GM11168 (cell line): ENCODE results near the gene GRB2.
"Not testable (repeated sequence)": the region's sequence is repeated elsewhere in the genome, so short reads cannot be mapped to it uniquely, and the experiment has no call there.

ENCODE experiments used
- in situ Hi-C: fragments of 300-500 bp; cut with MboI; formaldehyde crosslinking; loops from one replicate; pipeline ENCODE4 v1.12.0; 2022; ENCODE audit warnings: low sequenced_read_pairs; ENCODE audit not compliant: unreplicated experiment

GRB2 gene

GRCh38 chr17:75295201-75296158, 110.0 kb downstream of the GRB2 start:
- in situ Hi-C loops = no loop called here

DNA sequence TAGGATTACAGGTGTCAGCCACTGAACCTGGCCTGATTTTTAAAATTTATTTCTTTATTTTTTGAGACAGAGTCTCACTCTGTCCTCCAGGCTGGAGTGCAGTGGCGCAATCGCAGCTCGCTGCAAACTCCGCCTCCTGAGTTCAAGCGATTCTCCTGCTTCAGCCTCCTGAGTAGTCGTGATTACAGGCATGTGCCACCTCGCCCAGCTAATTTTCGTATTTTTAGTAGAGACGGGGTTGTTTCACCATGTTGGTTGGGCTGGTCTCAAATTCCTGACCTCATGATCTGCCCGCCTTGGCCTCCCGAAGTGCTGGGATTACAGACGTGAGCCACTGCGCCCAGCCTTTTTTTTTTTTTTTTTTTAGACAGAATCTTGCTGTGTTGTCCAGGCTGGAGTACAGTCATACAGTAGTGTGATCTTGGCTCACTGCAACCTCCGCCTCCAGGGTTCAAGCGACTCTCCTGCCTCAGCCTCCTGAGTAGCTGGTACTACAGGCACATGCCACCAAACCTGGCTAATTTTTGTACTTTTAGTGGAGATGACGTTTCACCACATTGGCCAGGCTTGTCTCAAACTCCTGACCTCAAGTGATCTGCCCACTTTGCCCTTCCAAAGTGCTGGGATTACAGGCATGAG, 112.5 kb downstream of the GRB2 start:
- in situ Hi-C loops = not testable (repeated sequence)

DNA sequence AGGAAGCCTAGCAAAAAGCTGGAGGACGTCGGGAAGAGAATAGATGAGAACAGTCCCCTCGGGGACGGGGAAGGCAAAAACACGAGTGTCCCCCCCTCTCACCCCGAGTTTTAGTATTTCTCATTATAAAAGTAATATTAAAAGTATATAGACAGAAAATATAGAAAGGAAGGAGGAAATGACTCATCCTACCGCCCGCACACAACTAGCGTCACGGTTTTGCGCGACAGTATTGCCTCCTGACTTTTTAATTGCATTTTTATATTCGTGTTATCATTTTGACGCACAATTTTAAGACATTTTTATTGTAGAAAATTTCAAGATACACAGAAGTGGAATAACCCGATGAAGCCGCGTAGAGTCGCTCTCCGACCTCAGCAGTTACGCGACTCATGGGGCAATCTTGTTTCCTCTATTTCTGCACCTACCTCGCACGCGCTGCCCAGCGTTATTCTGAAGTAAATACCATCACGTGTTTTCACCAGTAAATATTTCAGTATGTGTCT, 115.6 kb downstream of the GRB2 start:
- in situ Hi-C loops = no loop called here

DNA sequence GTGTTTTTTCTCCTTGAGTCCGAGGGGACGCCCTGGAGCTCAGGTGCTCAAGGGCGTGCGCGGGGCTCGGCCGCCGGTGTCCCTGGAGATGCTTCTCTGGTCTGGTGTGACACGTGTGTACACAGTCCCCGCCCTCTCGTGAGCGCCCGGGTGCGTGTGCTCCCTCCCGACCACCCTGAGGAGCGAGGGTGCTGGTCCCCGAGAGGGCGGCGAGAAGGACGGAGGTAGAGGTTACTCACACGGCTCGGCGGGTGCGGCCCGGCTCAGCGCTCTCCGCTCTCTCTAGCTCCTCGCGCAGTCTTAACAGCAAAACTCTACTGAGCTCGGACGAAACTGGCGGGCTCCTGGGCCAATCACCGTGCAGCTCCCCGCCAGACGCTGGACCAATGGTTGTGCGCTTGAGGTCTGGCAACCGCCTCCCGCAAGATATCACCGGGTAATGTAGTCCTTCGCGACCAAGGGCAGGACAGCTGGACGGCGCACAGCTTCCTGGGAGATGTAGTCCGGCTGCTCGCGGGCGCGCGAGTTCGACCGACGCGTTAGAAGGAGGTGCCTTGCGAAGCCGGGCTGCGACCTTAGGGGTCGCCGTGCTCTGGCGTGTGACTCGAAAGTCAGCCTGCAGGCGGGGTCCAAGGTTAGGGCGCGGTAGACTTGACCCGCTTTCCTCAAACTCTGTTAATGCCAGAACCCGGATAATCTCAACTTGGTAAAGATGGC, 116.2 kb downstream of the GRB2 start, which contains the start of gene SLC25A19:
SLC25A19 (minus strand) TSS at position 319 of the 717 bp plus-strand sequence. CDS start 2,669 bp downstream, outside the sequence.
- in situ Hi-C loops = no loop called here

- in situ Hi-C loops = no loop called here
Measured at GRCh38 chr17:75288770-75289114, 116.7 kb downstream of the GRB2 start.

DNA sequence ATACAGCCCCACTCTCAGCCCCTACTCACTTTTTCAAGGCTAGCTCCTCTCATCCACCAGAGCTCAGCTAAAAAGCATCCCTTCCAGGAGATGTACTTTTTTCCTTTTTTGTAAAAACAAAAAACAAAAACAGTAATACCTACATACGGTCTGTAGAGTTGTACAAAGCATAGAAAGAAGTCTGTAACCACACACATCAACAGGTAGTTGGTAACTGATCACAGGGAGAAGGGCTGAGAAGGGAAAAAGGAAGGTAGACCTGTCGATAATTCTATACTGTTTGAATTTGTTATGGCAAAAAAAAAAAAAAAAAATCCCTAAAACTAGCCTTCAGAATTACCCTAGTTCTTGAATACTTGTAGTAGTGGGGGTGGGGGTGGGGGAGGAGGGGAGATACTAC, 117.1 kb downstream of the GRB2 start:
- in situ Hi-C loops = no loop called here

DNA sequence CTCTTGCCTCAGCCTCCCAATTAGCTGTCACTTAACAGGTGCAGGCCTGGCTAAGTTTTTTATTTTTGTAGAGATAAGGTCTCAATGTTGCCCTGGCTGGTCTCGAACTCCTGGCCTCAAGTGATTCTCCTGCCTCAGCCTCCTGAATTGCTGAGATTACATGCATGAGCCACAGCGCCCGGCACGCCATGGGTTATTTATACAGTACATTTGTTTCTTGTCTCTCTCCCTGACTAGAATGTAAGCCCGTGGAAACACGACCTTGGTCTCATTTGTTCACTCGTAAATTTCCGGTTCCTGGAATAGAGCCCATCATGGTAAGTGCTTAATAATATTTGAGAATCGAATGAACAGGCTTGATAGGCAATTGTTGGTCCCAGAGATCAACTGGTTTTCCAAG, 118.3 kb downstream of the GRB2 start:
- in situ Hi-C loops = no loop called here

DNA sequence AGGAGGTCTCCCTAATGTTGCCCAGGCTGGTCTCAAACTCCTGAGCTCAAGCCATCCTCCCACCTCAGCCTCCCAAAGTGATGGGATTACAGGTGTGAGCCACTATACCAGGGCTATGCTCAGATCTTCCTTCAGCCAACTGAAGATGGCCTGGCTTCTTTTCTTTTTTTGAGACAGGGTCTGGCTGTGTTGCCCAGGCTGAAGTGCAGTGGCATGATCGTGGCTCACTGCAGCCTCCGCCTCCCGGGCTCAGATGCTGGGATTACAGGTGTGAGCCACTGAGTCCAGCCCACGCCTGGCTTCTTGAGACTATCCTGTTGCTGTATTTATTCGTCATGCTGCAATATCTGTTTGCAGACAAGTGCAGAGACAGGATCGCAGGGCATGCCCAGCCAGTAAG, 120.4 kb downstream of the GRB2 start:
- in situ Hi-C loops = no loop called here

GRCh38 chr17:75280189-75280588, 125.3 kb downstream of the GRB2 start:
- in situ Hi-C loops = not testable (repeated sequence)

- in situ Hi-C loops = no loop called here
Measured at GRCh38 chr17:75277664-75278071, 127.8 kb downstream of the GRB2 start.

- in situ Hi-C loops = no loop called here
Measured at GRCh38 chr17:75273977-75274708, 131.3 kb downstream of the GRB2 start.

GRCh38 chr17:75272848-75273184, 132.7 kb downstream of the GRB2 start:
- in situ Hi-C loops = no loop called here

DNA sequence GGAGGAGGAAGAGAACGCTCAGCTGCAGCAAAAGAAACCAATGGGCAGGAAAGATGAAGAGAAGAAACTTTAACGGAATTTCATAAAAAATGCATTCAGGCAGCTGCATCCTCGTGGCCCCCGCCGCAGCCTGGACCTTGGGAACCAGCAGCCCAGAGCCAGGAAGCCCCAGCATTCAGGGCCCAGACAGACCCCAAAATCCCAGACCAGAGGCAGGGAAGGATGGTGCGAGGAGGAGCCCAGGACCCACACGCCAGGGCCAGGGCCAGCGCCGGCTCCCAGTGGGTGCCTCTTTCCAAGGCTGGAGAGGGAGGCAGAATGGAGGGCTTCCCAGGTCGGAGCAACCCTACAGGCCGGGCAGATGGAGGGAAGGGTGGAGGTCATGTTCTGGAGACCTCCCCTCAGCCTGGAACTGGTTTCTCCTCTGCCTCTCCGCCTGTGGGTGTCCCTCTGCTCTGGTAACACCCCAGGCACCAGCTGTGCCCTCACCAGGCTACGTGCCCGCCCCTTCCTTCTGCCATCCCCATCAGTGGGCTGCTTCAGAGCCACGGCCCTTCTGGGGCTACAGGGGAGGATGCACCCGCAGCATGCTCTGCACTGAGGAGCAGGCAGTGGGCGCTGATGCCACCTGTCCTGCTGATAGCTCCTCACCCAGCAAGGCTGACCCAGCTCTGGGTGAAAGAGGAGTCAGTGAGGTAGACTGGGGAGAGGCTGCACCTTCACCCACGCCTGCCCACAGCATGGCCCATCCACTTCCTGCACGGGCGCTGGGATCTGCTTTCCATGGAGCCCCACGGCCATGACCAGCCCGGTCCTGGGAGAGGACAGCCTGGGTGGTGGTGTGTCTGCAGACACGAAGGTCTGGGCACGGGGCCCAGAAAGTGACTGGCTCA, 133.3 kb downstream of the GRB2 start:
- in situ Hi-C loops = no loop called here

- in situ Hi-C loops = no loop called here
Measured at GRCh38 chr17:75271233-75271954, 134.1 kb downstream of the GRB2 start.

GRCh38 chr17:75270966-75271232, 134.6 kb downstream of the GRB2 start, which contains the start of gene MIF4GD:
MIF4GD (minus strand) TSS chr17:75271231; CDS start chr17:75270195, 1,036 bp downstream.
- in situ Hi-C loops = no loop called here

GRCh38 chr17:75270218-75270965, 135.1 kb downstream of the GRB2 start:
- in situ Hi-C loops = no loop called here

DNA sequence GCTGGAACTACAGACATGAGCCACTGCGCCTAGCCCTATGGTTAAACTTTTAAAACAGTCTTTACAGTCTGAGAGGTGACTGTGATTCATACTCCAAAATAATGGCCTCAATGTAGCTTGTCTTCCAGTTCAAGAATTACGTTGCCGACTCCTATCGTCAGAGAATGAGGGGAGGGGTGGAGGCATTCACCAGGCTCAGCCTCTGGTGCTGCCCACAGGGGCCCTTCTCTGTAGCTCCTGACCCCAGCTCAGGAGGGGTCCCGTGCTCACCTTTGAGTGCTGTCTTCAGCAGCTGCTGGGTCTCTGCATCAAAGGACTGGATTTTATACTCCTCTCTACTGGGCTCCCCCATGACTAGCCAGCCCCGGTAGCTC, 135.6 kb downstream of the GRB2 start:
- in situ Hi-C loops = no loop called here
